ENCODE data around the gene FUT8. TPM values are rescaled to one million over a fixed set of nuclear protein-coding genes. Genes with fewer than 3 reads are reported as not detected.
"Not testable (repeated sequence)": the region's sequence is repeated elsewhere in the genome, so short reads cannot be mapped to it uniquely, and the experiment has no call there.

FUT8 gene
- total RNA-seq, 1 donor from 2014 or later, result 24.3 TPM

DNA sequence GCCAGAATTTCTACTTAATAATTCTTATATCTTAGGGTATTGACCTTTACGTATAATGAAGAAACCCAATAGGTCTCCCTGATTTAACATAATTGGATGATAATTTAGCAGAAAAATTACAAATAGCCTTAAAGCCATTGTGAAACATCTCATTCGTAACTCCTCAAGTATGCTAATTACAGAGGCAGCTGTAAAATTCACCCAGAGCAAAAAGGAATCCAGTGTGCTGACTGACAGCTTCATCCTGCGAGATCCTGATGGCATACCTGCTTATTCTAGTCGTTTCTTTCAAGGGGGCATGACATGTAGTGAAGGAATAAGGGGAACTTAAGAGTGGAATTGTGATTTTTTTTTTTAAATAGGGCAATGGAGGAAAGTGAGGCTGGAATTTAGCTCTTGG lies 291.5 kb downstream of the FUT8 start:
- DNase-seq (ENCODE audit: low spot score), result no peak

DNA sequence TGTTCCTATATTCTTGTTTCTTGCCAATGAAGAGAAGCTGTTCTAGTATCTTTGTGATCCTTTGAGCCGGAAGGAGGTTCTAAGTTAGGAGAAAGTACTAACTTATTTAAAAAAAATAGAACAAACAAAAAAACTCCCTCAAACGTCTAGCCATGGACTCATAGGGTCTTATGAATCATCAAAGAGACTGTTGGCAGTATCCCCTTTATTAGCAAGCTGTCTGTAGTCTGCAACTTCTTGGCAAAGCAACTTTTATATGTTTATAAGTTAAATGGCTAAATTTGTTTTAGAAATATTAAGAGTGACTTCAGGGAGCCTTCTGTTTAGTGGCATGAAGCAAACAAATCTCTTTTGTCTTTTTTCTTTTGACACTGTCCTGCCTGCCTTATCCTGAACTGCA lies 291.9 kb downstream of the FUT8 start:
- no peak for DNase-seq (ENCODE audit: low spot score)

DNA sequence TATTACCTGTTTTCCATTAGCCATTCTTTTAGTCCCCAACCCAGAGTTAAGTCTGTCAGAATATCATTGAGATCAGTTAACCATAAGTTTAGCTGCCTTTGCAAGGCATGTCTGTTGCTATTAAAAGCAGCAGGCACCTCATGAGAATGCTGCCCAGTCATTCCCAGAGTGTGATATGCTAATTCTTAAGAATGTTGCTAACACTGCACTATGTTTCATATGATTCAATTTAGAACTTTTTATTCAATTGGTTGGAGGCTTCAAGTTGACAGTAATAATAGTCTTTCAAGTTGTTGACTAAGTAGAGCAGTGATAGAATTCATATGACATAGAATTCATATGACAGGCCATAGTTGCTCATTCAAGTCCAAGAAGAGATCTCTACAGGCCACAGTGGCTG lies 292.3 kb downstream of the FUT8 start:
- DNase-seq (ENCODE audit: low spot score), result no peak

DNA sequence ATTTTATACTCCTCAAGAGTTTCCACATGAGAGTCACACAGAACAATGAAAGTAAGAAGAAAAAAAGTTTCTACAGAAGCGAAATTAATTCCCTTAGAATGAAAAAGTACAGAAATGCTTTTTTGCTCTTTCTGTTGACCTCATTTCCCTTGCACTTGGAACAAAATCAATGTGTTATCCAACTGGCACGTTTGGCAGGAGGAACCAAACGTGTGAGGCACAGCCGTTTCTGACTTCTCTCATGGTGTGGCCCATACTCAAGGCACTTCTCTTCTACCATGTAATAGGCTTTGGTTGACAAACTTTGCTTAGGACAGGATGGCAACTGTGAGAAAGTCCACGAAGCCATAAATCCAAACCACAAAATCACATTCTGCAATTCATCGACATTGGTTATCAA lies 297.0 kb downstream of the FUT8 start:
- DNase-seq (ENCODE audit: low spot score), result no peak

DNA sequence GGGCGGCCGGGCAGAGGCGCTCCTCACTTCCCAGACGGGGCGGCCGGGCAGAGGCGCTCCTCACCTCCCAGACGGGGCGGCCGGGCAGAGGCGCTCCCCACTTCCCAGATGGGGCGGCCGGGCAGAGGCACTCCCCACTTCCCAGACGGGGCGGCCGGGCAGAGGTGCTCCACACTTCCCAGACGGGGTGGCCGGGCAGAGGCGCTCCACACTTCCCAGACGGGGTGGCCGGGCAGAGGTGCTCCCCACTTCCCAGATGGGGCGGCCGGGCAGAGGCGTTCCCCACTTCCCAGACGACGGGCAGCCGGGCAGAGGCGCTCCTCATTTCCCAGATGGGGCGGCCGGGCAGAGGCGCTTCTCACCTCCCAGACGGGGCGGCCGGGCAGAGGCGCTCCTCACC lies 304.3 kb downstream of the FUT8 start:
- DNase-seq (ENCODE audit: low spot score), result not testable (repeated sequence)

DNA sequence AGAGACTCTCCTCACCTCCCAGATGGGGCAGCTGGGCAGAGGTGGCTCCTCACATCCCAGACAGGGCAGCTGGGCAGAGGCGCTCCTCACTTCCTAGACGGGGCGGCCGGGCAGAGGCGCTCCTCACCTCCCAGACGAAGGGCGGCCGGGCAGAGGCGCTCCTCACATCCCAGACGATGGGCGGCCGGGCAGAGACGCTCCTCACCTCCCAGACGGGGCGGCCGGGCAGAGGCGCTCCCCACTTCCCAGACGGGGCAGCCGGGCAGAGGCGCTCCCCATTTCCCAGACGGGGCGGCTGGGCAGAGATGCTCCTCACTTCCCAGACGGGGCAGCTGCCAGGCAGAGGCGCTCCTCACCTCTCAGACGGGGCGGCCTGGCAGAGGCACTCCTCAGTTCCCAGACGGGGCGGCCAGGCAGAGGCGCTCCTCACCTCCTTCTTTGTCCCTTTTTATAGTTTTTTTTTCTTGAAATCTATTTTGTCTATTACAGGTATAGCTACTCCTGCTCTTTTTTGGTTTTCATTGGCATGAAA lies 304.9 kb downstream of the FUT8 start:
- DNase-seq (ENCODE audit: low spot score), result not testable (repeated sequence)

DNA sequence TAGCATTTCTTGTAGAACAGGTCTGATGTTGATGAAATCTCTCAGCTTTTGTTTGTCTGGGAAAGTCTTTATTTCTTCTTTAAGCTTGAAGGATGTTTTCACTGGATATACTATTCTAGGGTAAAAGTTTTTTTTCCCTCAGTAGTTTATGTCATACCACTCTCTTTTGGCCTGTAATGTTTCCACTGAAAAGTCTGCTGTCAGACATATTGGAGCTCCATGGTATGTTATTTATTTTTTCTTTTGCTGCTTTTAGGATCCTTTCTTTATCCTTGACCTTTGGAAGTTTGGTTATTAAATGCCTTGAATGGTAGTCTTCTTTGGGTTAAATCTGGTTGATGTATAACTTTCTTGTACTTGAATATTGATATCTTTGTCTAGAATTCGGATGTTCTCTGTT lies 306.1 kb downstream of the FUT8 start:
- DNase-seq (ENCODE audit: low spot score), result no peak

DNA sequence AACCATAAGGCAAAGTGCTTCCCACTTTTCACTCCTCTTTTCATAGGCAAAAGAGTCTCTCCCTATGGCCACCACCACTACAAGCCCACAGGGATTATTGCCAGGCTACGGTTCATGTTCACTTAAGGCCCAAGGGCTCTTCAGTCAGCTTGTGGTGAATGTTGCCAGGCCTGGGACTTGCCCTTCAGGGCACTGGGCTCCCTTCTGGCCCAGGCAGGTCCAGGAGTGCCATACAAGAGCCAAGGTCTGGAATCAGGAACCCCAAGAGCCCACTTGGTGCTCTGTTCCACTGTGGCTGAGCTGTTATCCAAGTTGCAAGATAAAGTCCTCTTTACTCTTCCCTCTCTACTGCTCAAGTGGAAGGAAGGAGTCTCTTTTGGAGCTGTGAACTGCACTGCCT lies 307.6 kb downstream of the FUT8 start:
- no peak for DNase-seq (ENCODE audit: low spot score)

DNA sequence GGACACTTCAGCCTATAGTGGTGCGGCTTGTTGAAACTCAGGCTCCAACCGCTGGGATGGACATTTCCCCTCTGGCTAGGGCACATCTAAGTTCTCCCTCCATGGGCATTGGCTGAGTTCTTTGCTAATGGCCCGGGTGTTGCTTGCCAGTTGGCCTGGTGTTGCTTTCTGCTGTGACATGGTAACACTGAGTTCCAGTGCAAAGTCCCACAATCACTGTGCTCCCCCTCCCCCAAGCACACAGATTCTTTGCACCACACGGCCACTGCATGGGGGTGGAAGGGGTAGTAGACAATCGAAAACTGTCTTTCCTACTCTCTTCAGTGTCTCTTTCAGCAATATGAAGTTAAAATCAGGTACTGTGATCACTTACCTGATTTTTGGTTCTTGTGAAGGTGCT lies 308.2 kb downstream of the FUT8 start:
- DNase-seq (ENCODE audit: low spot score), result no peak

DNA sequence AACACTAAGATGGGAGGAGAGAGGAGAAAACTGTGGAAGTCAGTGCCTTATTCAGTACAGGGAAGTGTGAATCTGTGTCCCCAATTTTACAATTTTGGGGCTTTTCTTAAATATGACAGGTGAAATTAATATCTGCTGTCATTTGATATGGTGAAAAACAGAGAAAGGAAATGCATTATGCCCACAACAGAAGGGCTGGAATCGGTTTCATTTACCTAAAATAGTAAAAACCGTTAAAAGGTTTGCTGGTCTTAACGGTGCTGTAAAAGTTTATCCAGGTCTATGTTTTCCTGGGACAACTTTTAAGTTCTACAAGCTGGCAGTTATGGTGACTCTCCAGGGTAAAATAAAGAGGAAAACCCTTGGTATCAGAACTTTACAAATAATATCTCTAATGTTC lies 310.8 kb downstream of the FUT8 start:
- no peak for DNase-seq (ENCODE audit: low spot score)

DNA sequence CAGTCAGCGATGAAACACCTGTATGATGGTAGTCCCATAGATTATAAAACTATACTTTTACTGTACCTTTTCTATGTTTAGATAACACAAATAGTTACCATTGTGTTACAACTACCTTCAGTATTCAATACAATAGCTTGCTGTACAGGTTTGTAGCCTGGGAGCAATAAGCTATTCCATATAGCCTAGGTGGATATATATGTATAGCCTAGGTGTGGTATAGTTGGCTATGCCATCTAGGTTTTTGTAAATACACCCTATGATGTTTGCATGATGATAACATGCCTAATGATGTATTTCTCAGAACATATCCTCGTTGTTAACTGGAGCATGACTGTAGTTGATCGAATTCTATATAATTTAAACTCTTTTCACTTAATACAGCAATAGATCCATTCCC lies 316.1 kb downstream of the FUT8 start:
- no peak for DNase-seq (ENCODE audit: low spot score)

DNA sequence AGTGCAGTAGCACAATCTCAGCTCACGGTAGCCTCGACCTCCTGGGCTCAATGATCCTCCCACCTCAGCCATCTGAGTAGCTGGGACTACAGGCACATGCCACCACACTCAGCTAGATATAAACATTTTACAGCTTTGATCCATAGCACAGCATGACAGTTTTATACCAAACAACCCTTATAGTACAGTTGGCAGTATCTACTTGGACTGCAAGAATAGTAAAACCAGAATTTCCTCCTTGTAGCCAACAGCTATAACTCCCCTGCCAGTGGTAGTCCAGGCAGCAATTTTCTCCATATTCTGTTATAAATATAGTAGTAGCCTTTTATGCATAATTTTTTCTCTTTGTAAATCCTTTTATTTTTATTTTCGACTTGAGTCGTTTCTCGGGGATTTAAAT lies 317.0 kb downstream of the FUT8 start:
- DNase-seq (ENCODE audit: low spot score), result no peak

DNA sequence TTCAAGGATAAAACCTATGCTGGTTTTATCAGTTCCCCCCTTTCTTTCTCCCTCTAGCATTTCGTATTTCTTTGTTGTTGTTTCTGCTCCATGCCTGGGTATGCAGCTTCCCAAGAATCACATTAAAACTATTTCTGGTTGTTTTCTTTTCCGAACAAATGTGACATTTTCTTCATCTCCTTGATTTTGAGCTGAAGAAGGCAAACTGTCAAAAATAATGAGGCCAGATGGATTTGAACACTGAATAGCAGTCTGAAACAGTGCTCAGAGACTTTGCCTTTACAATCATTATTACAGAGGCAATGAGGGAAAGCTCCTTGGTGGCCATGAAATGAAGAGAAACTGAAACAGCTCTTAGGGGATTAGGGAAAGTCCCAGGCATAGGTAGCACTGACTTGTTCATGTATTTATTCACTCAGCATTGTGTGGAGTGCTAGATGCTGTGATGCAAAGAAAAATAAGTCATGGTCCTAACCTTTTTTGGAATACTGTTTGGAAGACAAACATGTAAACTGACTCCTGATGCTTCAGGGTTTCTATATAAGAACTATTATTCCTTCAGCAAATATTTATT lies 319.5 kb downstream of the FUT8 start:
- DNase-seq (ENCODE audit: low spot score), result no peak

DNA sequence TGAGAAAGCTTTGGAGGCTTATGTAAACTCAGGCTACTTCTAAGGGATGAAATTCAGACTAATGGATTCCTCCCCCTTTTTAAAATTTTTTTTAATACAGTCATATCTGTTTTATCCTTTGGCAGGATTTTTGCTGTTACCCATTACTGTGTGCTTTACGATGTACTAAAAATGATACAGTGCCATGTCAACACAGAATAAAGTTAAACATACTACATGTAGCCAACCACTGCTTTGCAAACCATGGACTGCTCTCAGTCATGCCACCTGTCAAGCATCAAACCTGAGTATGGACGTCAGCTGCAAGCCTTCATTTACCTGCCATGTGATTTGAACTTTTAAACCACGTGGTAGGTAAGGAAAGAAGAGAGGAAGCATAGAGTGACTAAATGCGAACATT lies 325.8 kb downstream of the FUT8 start:
- DNase-seq (ENCODE audit: low spot score), result no peak

DNA sequence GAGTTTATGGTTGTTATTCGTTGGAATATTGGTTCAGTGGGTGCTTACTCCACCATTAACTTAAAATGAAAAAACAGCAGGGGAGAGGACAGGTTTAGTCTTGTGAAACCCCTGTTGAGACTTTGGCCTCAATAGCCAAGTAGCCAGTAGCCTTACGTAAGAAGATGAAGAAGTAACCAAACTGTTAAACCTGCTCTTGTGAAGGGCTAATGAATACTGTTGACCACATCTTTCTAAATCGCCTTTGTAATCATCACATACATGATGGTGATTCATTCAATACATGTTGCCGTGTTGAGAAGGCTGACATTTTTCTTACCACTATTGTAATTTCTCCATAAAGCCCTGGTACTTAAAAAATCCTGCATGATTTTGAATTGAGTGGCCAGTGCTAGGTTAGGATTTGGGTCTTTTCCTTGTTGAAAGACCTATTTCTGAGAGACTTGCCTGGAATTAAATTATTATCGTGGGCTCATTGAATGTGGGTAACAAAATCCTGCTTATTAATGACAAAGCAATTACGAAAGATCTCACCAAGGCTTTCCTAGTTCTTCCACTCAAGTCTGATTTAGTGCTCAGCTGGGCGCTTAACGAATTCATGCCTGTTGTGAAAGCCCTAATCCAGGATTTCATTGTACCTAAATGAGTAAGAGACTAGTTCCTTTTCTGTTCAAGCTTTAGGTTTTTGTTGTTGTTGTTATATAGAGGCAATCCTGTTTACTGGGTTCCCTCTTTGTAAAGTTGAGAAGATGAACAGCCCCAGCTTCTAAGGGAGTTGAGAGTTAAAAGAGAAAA lies 333.1 kb downstream of the FUT8 start:
- DNase-seq (ENCODE audit: low spot score), result no peak

DNA sequence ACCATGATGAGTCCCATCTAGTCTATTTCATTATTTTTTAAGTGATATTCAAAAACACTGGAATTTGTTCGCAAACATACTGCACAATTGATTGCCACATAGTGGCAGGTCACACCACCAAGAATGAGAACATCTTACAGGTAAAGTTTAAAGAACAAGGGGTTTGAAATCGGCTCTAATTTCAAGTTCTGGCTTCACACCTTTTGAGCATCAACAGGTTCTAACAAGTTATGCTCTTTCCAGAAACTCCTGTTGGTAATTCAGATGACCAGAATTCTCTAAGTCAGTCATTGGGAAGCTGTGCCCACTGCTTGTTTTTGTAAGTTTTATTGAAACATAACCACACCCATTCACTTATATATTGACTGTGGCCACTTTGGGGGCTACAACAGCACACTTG lies 336.3 kb downstream of the FUT8 start:
- no peak for DNase-seq (ENCODE audit: low spot score)

DNA sequence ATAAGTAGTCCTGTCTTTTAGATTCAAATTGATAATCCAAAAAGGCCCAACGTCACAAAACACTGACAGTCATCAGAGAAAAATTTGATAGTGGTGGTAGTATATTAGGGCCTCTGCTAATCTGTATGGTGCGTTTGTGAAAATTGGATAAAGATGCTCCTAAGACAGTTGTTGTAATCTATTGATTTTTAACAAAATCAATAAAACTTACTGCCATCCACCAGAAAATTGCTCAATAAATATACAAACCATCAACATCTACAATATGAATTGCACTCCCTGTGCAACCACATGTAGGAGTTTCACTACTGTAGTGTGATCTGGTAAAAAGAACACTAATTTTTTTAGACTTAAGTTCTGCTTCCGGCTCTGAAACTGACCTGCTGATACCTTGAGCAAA lies 336.8 kb downstream of the FUT8 start:
- DNase-seq (ENCODE audit: low spot score), result no peak

DNA sequence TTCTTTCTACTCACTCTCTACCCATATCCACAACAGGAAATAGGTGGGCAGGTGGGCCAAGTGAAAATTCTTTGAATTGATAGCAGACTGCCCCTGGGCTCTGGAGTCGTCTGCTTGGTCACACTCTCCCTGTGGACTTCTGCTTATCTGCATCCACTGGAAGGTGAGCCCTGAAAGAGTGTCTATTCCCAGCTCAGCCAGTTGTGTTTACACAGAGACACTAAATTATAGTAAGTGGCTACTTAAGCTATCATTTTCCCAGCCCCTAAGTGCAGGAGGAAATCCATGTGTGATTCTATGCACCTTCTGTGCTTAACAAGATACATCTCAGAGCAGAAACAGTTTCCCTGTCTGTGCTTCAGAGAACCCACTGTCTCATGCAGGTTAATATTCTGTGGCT lies 338.4 kb downstream of the FUT8 start:
- no peak for DNase-seq (ENCODE audit: low spot score)

DNA sequence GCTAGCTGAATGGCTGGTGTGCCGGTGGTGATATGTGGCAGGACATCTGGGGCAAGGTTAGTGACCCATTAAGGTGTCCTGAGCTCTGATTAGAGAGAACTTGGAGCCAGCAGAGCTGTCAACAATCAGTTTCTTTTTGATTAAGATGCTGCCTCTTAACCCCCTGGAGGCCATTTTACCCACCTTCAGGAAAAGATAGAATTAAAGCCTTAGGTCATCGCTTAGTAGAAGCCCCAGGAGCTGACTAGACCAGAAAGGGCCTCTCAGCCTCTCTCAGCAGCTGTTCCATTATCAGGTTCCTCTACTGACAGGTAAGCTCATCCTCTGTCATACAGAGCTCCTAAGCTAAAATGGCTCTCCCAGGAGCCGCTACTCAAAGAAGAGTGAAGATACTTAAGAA lies 339.0 kb downstream of the FUT8 start:
- no peak for DNase-seq (ENCODE audit: low spot score)

DNA sequence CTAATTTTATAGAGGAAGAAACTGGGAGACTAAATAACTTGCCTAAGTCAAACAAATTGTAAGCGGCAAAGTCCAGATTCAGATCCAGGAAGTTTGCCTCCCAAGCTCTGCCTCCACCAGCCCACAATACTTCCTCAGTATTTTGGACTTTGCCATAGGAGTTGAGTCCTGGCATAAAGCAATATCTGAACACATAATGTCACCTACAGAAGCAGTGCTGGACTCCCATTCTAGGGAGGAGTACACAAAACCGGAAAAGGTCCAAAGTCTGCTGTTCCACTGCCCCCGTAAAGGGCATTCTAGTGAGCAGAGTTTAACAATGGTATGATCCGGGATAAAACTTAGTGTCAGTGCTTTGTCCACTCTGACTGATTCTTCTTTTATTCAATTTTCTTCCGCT lies 340.5 kb downstream of the FUT8 start:
- no peak for DNase-seq (ENCODE audit: low spot score)

DNA sequence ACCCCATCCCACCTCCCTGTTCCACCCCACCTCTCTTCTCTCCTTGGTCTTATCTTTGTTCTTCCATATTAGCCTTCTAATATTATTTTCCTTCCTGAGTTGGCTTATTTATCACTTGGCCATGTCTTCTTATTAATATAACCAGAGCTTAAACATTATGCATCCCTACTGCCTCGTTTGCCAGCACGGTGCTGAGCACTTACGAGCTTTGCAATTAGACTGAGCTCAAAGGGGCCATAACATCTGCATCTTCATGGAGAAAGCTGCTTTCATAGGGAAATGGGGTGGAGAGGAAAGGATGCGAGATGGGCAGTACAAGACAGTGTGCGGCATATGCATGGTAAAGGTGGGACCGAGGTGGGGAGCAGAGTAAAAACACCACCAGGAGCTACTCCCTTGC lies 342.8 kb downstream of the FUT8 start:
- DNase-seq (ENCODE audit: low spot score), result no peak

DNA sequence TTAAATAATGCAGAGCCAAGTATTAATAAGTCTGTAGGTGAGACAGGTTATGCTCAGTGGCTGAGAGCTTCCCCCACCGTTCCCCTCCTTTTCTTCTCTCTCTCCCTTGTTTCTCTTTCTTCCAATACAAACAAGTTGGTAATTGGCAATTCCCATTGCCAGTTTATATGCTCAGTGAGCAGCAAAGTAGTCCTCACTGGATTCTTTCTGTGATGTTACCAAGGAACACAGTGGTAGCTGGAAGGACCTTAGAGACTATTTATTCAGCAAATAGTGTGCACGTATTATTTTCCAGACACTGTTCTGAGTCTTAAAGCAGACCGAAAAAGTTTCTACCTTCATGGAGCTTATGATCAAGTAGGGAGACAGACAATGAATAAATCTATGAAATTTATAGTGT lies 344.4 kb downstream of the FUT8 start:
- no peak for DNase-seq (ENCODE audit: low spot score)

DNA sequence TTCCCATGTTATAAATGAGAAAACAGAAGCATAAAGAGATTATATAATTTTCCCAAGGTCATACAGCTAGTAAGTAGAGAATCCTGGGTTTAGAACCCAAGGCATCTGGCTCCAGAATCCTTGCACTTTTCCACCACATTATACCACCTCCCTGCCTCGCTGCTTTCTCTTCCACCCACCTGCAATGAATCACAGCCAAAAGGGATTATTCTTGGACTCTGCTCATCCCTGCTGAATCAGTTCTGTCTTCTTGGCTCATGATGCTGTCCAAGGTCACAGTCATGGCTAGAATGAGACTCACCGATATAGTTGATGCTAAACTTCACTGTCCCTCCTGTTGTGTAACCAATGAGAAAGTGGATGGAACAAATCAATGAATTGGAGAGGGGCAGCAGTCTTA lies 356.6 kb downstream of the FUT8 start:
- no peak for DNase-seq (ENCODE audit: low spot score)

All from mesenteric fat pad (tissue), 1 donor.